Rectal smooth muscle tissue (tissue), 1 donor: Measurements from ENCODE around the gene ZNF22.

ENCODE experiments used
- H3K27ac ChIP-seq: one replicate; pipeline ENCODE4 v1.7.0; 2013; ENCODE audit warnings: low read depth, low read length, inconsistent platforms
- H3K27me3 ChIP-seq: one replicate; pipeline ENCODE4 v1.7.0; 2013; ENCODE audit warnings: low read length; ENCODE audit not compliant: control insufficient read depth, insufficient read depth
- H3K36me3 ChIP-seq: one replicate; pipeline ENCODE4 v1.7.0; 2013; ENCODE audit warnings: low read length; ENCODE audit not compliant: control insufficient read depth, insufficient read depth
- H3K4me1 ChIP-seq: one replicate; pipeline ENCODE4 v1.7.0; 2013; ENCODE audit warnings: low read length; ENCODE audit not compliant: control insufficient read depth, insufficient read depth
- H3K4me3 ChIP-seq: one replicate; pipeline ENCODE4 v1.7.0; 2013; ENCODE audit warnings: low read length
- H3K9ac ChIP-seq: one replicate; pipeline ENCODE4 v1.7.0; 2013; ENCODE audit warnings: low read length

ZNF22 gene

DNA sequence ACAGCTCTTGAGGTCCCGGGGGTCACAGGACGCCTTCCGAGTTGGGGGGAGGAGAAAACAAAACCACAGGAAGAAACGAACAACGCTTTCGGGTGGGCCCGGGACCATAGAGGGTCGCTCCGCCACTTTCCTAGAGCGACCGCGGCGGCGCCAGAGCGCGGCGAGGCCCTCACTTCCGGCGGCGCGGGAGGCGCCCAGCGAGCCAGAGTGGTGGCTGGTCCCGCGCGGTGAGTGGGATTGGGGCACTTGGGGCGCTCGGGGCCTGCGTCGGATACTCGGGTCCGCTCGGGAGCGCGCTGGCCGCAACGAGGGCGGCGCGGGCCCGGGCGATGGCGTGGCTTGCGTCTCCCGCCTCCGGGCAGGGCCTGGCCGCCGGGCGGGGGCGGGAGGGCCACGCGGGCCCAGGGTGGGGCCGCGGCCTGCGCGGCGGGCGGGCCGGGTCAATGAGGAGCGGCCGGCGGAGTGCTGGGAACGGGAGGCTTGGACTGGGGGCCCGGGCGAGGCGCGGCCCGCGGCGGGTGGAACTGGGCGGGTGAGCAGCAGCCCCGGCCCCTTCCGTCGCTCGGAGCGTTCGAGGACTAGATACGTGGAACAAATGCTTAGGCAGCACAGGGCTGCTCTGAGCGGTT, at the start of gene ZNF22:
TSS of gene ZNF22 (plus strand) at position 172 of the 629 bp plus-strand sequence. CDS start 2,446 bp downstream, outside the sequence.
- Histone ChIP-seq H3K36me3 (no peaks in the 10 kb centered on the region), H3K27me3 (no peaks in the 10 kb centered on the region), H3K9ac (peak within 1 kb of the TSS; percentile 59), H3K4me3 (peak within 1 kb of the TSS; percentile 85), H3K27ac (peak within 1 kb of the TSS; percentile 95), H3K4me1 (peaks cover 13% of the 10 kb centered on the region)

DNA sequence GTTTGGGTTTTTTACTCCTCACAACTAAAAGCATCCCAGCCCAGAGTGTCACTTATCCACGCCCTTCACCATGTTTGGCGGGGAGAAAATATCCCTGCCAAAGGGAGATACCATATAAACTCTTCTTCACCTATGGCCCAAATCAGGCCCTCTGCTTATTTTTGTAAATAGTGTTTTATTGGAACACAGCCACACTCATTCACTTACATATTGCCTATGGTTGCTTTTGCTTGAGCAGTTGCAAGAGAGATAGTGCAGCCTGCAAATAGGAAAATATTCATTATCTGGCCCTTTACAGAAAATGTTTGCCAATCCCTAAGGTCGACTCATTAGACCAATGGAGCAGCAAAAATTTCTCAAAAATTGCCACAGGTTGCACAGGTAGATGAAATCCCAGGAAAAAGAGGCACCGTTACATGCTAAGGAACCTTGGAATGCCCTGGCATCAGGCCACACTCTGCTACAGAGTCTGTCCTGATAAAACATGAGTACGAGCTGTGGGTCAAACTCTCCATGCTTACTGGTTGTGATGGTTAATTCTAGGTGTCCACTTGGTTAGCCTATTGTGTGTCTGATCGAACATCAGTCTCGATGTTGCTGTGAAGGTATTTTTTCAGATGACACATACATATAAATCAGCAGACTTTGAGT, 49.0 kb upstream of the ZNF22 start:
- Histone ChIP-seq H3K36me3 (peaks cover 5% of the 10 kb centered on the region), H3K27ac (no peak overlapping the region), H3K4me1 (peaks cover 4% of the 10 kb centered on the region), H3K9ac (no peak overlapping the region), H3K4me3 (no peak overlapping the region), H3K27me3 (no peaks in the 10 kb centered on the region)

DNA sequence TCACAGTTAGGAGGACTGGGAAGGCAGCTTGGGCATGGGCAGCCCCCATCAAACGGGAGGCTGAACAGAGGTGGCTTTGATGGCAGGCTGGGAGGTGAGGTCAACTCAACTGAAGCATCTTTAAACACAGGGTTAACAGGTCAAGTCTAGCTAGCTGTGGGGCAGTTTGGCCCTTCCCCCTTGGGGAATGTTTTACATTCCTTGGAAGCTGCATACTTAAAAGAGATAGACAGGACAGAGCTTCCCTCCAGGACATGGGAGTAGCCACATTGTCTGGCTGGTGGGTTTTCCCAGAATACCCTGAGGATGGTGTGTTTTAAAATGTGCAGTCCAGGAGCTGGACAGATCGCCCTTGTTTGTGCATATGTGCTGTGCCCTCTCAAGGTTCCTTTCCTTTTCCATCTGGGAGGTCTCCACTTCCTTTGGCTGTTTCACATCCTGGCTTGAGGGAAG, 47.9 kb upstream of the ZNF22 start:
- no peak overlapping the region for H3K9ac ChIP-seq
- H3K4me3 ChIP-seq = no peak overlapping the region
- no peak overlapping the region for H3K27ac ChIP-seq
- H3K4me1 ChIP-seq = peaks cover 5% of the 10 kb centered on the region
- peaks cover 5% of the 10 kb centered on the region for H3K36me3 ChIP-seq
- H3K27me3 ChIP-seq = no peaks in the 10 kb centered on the region

DNA sequence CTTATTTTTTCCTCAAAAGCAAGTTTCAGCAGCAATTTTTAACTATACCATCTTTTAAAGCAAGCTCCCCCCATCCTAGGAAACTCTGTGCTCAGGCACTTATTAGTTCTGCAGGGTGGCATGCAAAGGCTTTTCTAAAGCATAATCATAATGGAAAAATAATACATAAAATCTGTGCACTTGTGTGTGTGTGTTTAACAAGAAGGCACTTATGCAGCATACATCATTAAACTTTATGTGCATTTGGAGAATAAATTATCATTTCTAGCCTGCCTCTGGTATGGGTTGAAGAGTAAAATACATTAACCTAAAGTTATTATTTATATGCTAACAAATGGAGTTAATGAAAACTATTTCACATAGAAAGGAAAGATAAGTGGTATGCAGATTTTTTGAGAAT, 46.7 kb upstream of the ZNF22 start:
- Histone ChIP-seq H3K4me1 (peaks cover 9% of the 10 kb centered on the region), H3K9ac (no peak overlapping the region), H3K36me3 (peaks cover 5% of the 10 kb centered on the region), H3K27ac (no peak overlapping the region), H3K27me3 (no peaks in the 10 kb centered on the region), H3K4me3 (no peak overlapping the region)

DNA sequence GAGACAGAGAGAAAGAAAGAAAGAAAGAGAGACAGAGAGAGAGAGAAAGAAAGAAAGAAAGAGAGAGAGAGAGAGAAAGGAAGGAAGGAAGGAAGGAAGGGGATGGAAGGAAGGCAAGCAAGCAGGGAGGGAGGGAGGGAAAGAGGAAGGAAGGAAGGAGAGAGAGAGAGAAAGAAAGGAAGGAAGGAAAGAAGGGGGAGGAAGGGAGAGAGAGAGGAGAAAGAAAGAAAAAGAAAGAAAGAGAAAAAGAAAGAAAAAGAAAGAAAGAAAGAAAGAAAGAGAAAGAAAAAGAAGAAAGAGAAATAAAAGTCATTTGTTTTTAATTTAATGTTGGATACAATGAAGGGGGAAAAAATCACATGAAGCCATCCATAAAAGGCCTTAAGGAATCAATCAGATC, 45.8 kb upstream of the ZNF22 start:
- Histone ChIP-seq H3K4me3 (no peak overlapping the region), H3K27ac (no peak overlapping the region), H3K9ac (no peak overlapping the region), H3K36me3 (peaks cover 5% of the 10 kb centered on the region), H3K27me3 (no peaks in the 10 kb centered on the region), H3K4me1 (peaks cover 7% of the 10 kb centered on the region)

DNA sequence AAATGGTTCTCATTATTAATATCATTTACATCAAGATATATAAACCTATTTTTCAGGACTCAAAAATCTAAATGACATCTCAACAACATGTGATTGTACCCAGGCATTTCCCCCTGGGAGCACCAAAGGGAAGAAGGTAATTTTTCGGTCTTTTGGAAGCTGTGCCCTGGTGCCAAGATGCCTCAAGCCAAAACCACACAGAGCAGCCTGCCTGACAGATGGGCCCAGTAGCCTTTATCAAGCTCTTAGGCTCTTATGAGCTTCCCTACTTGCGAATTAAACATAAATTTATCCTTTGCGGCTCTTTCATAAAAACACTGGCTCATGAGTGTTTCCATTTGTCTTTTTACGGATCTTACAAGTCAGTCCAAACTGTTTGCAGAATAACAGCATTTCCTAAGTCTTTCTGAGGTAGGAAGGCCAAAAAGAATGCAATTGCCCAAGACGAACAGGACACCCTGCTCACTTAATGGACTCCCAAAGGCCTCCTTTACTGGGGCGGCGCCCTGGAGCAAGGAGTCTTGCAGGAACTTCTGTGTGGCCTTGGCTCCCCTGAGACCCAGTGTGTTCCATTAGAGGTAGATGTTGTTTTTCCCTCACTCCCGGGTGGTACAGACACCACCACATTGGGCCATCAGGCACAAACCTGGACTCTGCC, 45.2 kb upstream of the ZNF22 start:
- H3K27ac ChIP-seq = no peak overlapping the region
- H3K36me3 ChIP-seq = peaks cover 5% of the 10 kb centered on the region
- no peaks in the 10 kb centered on the region for H3K27me3 ChIP-seq
- H3K4me3 ChIP-seq = no peak overlapping the region
- peaks cover 8% of the 10 kb centered on the region for H3K4me1 ChIP-seq
- no peak overlapping the region for H3K9ac ChIP-seq

DNA sequence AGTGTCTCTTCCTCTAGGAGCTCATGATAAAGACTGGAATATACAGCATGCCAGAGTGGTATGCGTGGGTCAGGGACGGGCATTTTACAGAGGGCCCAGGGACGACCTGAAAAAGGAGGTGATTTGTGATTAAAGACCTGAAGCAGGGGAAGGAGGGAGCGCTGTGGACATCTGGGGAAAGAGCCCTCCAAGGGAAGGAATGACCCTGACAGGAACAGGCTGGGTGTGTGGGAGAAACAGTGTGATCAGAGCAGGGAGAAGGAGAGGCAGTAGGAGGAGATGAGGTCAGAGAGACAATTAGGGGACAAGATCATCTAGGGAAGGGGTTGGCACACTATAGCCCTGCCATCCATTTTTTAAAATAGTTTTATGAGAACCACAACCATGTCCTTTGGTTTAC, 44.5 kb upstream of the ZNF22 start:
- Histone ChIP-seq H3K27ac (no peak overlapping the region), H3K36me3 (peaks cover 5% of the 10 kb centered on the region), H3K9ac (no peak overlapping the region), H3K27me3 (no peaks in the 10 kb centered on the region), H3K4me3 (no peak overlapping the region), H3K4me1 (peaks cover 8% of the 10 kb centered on the region)

DNA sequence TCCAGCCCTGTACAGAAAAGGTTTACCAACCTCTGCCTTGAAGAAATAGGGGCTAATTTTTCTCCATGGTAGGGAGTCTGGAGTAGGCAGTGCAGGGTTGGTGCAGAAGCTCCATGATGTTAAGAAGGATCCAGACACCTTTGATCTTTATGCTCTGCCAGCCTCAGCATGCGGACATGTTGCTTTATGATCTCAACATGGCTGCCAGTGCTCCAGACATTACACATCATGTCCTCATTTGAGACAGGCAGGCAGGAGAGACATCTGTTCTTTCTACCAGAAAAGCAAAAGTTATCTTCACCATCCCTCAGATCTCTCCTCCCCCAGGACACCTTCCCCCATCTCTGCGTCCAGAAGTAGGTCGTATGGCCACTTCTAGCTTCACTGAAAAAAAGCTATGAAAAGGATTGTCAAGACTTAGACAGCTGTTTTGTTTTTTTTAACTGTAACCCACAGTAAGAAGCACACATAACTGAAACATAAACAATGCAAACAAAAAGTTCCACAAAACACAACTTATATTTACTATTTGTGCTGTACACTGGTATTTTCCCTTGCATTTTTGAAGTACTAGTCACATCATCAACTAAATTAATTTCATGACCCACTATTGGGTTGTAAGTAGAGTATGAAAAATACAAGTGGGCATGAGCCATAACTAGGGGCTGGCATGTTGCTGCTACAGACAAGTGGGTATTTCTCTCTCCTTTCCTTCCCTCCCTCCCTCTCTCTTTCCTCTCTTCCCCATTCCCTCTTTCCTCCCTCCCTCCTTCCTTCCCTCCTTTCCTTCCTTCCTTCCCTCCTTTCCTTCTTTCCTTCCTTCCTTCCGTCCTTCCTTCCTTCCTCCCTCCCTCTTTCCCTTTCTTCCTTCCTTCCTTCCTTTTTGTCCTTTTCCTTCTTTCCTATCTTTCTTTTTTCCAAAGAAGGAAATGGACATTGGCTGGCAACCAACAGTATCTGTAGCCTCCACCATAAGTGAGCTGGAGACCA, 43.7 kb upstream of the ZNF22 start:
- Histone ChIP-seq H3K9ac (no peak overlapping the region), H3K27ac (no peak overlapping the region), H3K4me3 (no peak overlapping the region), H3K36me3 (peaks cover 5% of the 10 kb centered on the region), H3K27me3 (no peaks in the 10 kb centered on the region), H3K4me1 (peaks cover 8% of the 10 kb centered on the region)

DNA sequence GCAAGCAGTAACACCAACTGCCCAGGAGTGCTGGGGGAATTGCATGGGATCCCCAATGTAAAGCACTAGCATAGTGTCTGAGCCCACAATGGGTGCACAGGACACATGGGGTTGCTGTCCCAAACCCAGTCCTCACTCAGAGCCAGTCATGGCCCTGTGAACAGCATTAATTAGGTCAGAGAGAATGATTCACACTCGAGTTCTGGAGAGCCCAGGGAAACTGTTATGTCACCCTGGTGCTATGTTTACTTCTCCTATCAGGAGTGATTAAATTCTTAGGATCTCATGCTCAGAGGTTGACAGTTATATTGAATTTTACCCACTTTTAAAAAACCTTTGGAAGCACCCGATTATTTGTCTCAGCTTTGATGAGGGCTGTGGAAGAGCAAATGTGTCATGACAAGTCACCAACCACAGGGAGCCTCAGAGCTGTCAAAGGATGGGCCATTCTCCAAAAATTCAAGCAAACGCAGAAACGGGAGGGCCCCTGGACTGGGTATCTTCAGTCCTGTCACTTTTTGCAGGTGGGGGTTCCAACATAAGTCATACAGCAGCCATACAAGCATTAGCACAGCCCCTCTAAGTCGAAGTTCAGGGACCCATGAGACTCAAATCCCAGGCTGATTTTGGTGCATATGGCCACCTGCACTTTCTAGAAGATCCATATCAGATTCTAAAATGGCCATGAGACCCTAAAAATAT, 42.4 kb upstream of the ZNF22 start:
- H3K4me1 ChIP-seq = peaks cover 8% of the 10 kb centered on the region
- peak overlapping the region; percentile 85 for H3K27ac ChIP-seq
- peak overlapping the region; percentile 36 for H3K9ac ChIP-seq
- H3K27me3 ChIP-seq = no peaks in the 10 kb centered on the region
- peaks cover 5% of the 10 kb centered on the region for H3K36me3 ChIP-seq
- peak overlapping the region; percentile 80 for H3K4me3 ChIP-seq

DNA sequence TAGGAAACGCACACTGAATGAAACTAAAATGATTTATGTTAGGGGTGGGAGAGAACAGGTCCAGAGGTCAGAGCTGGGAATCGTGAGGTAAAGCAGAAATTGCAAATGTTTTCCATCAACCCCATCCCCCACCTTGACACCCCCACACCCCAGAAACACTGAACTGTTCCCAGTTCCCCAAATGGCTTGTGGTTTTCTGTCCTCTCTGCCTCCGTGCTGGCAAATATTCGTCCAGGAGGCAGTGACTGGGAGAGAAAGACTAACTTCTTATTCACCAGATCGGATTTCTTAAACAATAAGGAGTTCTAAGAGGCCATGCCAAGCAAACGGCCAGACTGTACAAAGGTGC, 41.9 kb upstream of the ZNF22 start:
- H3K36me3 ChIP-seq = peaks cover 5% of the 10 kb centered on the region
- H3K27ac ChIP-seq = peak overlapping the region; percentile 85
- H3K9ac ChIP-seq = peak overlapping the region; percentile 36
- H3K4me1 ChIP-seq = peaks cover 8% of the 10 kb centered on the region
- H3K4me3 ChIP-seq = peak overlapping the region; percentile 80
- H3K27me3 ChIP-seq = no peaks in the 10 kb centered on the region

DNA sequence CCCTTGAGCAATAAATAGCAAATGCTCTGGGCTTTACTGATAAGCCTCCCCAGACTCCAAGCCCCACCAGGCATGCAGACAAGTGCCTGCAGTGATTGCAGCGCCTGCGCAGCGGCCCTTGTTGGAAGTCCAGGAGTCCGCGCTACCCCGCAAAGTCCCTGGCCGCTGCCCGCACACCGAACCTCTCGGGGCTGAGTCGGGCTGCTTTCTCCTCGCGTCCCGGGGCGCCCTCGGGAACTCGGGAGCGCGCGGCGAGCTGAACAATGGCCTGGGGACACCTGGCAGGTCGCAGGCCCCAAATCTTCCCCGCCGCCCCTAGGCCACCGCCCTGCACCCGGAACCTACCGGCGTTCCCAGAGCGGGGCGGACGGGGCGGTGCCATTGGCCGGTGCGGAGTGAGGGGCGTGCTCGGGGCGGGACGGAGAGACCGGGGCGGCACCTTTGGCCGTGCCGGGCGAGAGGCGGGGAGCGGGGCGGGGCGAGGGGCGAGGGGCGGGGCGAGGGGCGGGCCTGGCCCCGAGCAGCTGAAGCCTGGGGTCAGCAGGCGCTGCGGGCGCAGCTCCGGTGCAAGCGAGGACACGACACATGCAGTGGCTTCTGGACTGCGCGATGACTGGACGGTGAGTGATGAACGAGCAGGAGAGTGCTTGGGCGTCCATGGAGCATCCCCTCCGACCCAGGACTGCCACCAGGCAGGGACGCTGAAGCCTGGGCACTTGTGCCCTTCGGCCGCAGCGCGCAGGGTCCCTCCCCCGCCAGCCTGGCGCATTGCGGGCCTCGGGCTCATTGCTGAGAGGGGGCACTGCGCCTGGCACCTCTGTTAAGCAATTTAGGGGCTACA, 41.3 kb upstream of the ZNF22 start, which contains the start of gene RASSF4:
TSS of gene RASSF4 (plus strand) at position 556 of the 841 bp plus-strand sequence. CDS start 10,401 bp downstream, outside the sequence.
- H3K27ac ChIP-seq = peak within 1 kb of the TSS; percentile 85
- peak within 1 kb of the TSS; percentile 36 for H3K9ac ChIP-seq
- H3K27me3 ChIP-seq = no peaks in the 10 kb centered on the region
- peaks cover 8% of the 10 kb centered on the region for H3K4me1 ChIP-seq
- peaks cover 5% of the 10 kb centered on the region for H3K36me3 ChIP-seq
- H3K4me3 ChIP-seq = peak within 1 kb of the TSS; percentile 80
